Measurements from ENCODE around the gene LINC00237. TPM values are rescaled to one million over a fixed set of nuclear protein-coding genes. Genes with fewer than 3 reads are reported as not detected.

The LINC00237 gene
- total and polyA plus RNA-seq, 2 donors from 2014 or later = not detected

GRCh38 chr20:21046413-21047070, 59.6 kb downstream of the LINC00237 start:
- FAIRE-seq = no peak
- intact Hi-C loops (cut with DNase I) = no loop called here

More at GRCh38 chr20:21046413-21047070, 59.6 kb downstream of the LINC00237 start:
- H3K9me3 ChIP-seq (ENCODE audit: control insufficient read depth in 2 of 3, insufficient read depth in 1 of 3, low read length in 3 of 3) = no peaks in the 10 kb centered on the region
- no peaks in the 10 kb centered on the region for H3K36me3 ChIP-seq (ENCODE audit: control insufficient read depth in 2 of 3, insufficient read depth in 3 of 3, low read length in 3 of 3)
- no peaks in the 10 kb centered on the region for H3K4me1 ChIP-seq (ENCODE audit: control insufficient read depth in 2 of 3, insufficient read depth in 2 of 3, low read depth in 1 of 3, low read length in 3 of 3)
- no peak overlapping the region for H3K4me3 ChIP-seq (ENCODE audit: low read length in 3 of 3)
- no peak overlapping the region for H3K27ac ChIP-seq (ENCODE audit: low read depth in 2 of 2, low read length in 2 of 2)
- no peak for DNase-seq
- H3K9ac ChIP-seq (ENCODE audit: low read length in 3 of 3) = no peak overlapping the region
- H3K27me3 ChIP-seq (ENCODE audit: control insufficient read depth, insufficient read depth, low read length) = no peaks in the 10 kb centered on the region
- no peak for TF ChIP-seq CTCF (IDR thresholded peaks at IDR 0.05; ENCODE audit: borderline replicate concordance, extremely low read depth, insufficient read depth)

Other genes with a start within 250 kb of the LINC00237 start
- gene KIZ, start 19.7 kb upstream of the LINC00237 start, total RNA-seq = 21.8 TPM
- gene KIZ, start 19.7 kb upstream of the LINC00237 start, polyA plus RNA-seq (ENCODE audit: insufficient read depth, low read depth, low replicate concordance) = 17.3 TPM
- gene XRN2, start 197.0 kb upstream of the LINC00237 start, total RNA-seq = 60.9 TPM
- gene XRN2, start 197.0 kb upstream of the LINC00237 start, polyA plus RNA-seq (ENCODE audit: insufficient read depth, low read depth, low replicate concordance) = 22.6 TPM

All from kidney (tissue), 14 donors.